MCF 10A (cell line): ENCODE measurements around the gene BCL2L13. TPM values are rescaled to one million over a fixed set of nuclear protein-coding genes. Genes with fewer than 3 reads are reported as not detected.

Experiments
- BruUV-seq: library from RNA; stranded (reverse); fragments of 400-500 nt; replicated peaks from 2 replicates; lab custom pipeline; 2021; lab: Mats Ljungman, UMichigan
- CTCF ChIA-PET: fragments of 300-600 bp; sonication (Branson Sonifier 250); formaldehyde crosslinking; extraction: SDS; loops from one replicate; lab custom pipeline; 2021; ENCODE audit warnings: antibody characterized with exemption, inconsistent platforms; lab: Yijun Ruan, JAX
- POLR2A ChIA-PET: fragments of 300-600, 350-650 bp; sonication (Branson Sonifier 250); formaldehyde crosslinking; extraction: SDS; loops from one replicate; lab custom pipeline; 2020; ENCODE audit warnings: antibody characterized with exemption, inconsistent platforms; lab: Yijun Ruan, JAX
- DNase-seq: peaks from one replicate; pipeline ENCODE4 v3.0.0-alpha.2; 2018; ENCODE audit not compliant: unreplicated experiment
- H3K27ac Mint-ChIP-seq: one replicate; pipeline ENCODE4 v1.8.0; 2022; ENCODE audit warnings: mild to moderate bottlenecking, low read depth, mixed read lengths; ENCODE audit not compliant: unreplicated experiment
- H3K27me3 Mint-ChIP-seq: one replicate; pipeline ENCODE4 v1.8.0; 2022; ENCODE audit warnings: mixed read lengths; ENCODE audit not compliant: insufficient read depth, unreplicated experiment
- H3K36me3 Mint-ChIP-seq: one replicate; pipeline ENCODE4 v1.8.0; 2022; ENCODE audit warnings: mild to moderate bottlenecking, moderate library complexity, mixed read lengths; ENCODE audit not compliant: insufficient read depth, unreplicated experiment
- H3K4me1 Mint-ChIP-seq: one replicate; pipeline ENCODE4 v1.8.0; 2022; ENCODE audit warnings: mixed read lengths; ENCODE audit not compliant: insufficient read depth, unreplicated experiment
- H3K4me3 Mint-ChIP-seq: one replicate; pipeline ENCODE4 v1.8.0; 2022; ENCODE audit warnings: mild to moderate bottlenecking, moderate library complexity, mixed read lengths; ENCODE audit not compliant: unreplicated experiment
- H3K9me3 Mint-ChIP-seq: one replicate; pipeline ENCODE4 v1.8.0; 2022; ENCODE audit warnings: mixed read lengths; ENCODE audit not compliant: unreplicated experiment
- CTCF ChIP-seq: fragments of 200-600 bp; IDR thresholded peaks from one replicate; pipeline ENCODE4 v1.8.0; 2022; ENCODE audit warnings: antibody characterized with exemption, mild to moderate bottlenecking; ENCODE audit not compliant: unreplicated experiment
- intact Hi-C: fragments of 100-400 bp; cut with micrococcal nuclease; formaldehyde crosslinking; loops from 2 replicates; pipeline ENCODE4 v1.14.1; 2022
- total RNA-seq: library from RNA; stranded (reverse); gene quantifications from 2 replicates; pipeline ENCODE4 v1.2.3, GENCODE V29; 2022

BCL2L13 gene
- total RNA-seq, 1 experiment from 2014 or later = 75.1 TPM

- no peak for DNase-seq
- Mint-ChIP-seq H3K36me3 (peaks cover 31% of the 10 kb centered on the region), H3K9me3 (no peaks in the 10 kb centered on the region), H3K27me3 (no peaks in the 10 kb centered on the region), H3K27ac (no peak overlapping the region), H3K4me1 (peaks cover 5% of the 10 kb centered on the region), H3K4me3 (no peak overlapping the region)
- TF ChIP-seq CTCF = no peak
- CTCF ChIA-PET = interaction anchor here (0.7 to 1.8 kb wide), 3 partner anchors 9 to 89 kb away, joined by 3 to 5 read pairs (median 3); partner anchors contain the start of gene BCL2L13
- no TSS peak for BruUV-seq
- POLR2A ChIA-PET = interaction anchor here (1.0 kb wide), 1 partner anchor 14 kb away, joined by 3 read pairs; no protein-coding TSS in a partner anchor
- intact Hi-C loops = no loop called here
Measured at GRCh38 chr22:17647452-17647851, 8.9 kb downstream of the BCL2L13 start.

GRCh38 chr22:17647991-17648390 is 9.4 kb downstream of the BCL2L13 start:
- peaks cover 26% of the 10 kb centered on the region for H3K36me3 Mint-ChIP-seq
- POLR2A ChIA-PET = interaction anchor here (0.8 kb wide), 1 partner anchor 9 kb away, joined by 5 read pairs; no protein-coding TSS in a partner anchor

GRCh38 chr22:17648569-17648968 is 10.0 kb downstream of the BCL2L13 start:
- Mint-ChIP-seq H3K27me3 (no peaks in the 10 kb centered on the region), H3K4me1 (peaks cover 5% of the 10 kb centered on the region), H3K27ac (no peak overlapping the region)

More at GRCh38 chr22:17647991-17648390, 9.4 kb downstream of the BCL2L13 start:
- no TSS peak for BruUV-seq
- H3K9me3 Mint-ChIP-seq = peaks cover under 1% of the 10 kb centered on the region
- no peak overlapping the region for H3K27ac Mint-ChIP-seq
- H3K27me3 Mint-ChIP-seq = no peaks in the 10 kb centered on the region
- DNase-seq = no peak
- H3K4me1 Mint-ChIP-seq = peaks cover 5% of the 10 kb centered on the region
- no peak for TF ChIP-seq CTCF
- intact Hi-C loops = no loop called here
- H3K4me3 Mint-ChIP-seq = no peak overlapping the region
- CTCF ChIA-PET = interaction anchor here (0.9 to 1.8 kb wide), 2 partner anchors 9 to 89 kb away, joined by 3 to 5 read pairs; partner anchors contain the start of gene BCL2L13

More at GRCh38 chr22:17648569-17648968, 10.0 kb downstream of the BCL2L13 start:
- Mint-ChIP-seq H3K4me3 (no peak overlapping the region), H3K9me3 (peaks cover 7% of the 10 kb centered on the region), H3K36me3 (peaks cover 30% of the 10 kb centered on the region)
- intact Hi-C loops = no loop called here
- no TSS peak for BruUV-seq
- CTCF ChIA-PET = no interaction called here
- TF ChIP-seq CTCF = no peak
- POLR2A ChIA-PET = interaction anchor here (0.8 kb wide), 1 partner anchor 9 kb away, joined by 5 read pairs; no protein-coding TSS in a partner anchor
- no peak for DNase-seq
